ENCODE results near the gene SPATA6L.
A peak's percentile ranks its signal among the peaks of the same experiment; 100 is the strongest.

SPATA6L gene, protein sequence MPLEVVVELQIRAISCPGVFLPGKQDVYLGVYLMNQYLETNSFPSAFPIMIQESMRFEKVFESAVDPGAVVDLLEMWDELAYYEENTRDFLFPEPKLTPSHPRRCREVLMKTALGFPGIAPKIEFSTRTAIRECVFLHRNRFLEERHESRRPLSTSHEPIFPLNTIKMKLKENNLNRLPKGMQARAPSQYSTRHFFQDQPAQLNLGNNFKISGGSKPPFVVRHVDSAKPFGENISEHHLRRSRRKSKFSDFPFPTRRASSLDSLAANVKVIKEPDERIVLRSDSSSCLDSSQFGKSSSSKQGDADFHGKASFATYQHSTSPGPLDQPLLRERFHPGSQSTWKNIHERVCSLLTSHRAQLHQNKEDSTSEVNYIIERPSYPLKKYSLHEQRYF

DNA sequence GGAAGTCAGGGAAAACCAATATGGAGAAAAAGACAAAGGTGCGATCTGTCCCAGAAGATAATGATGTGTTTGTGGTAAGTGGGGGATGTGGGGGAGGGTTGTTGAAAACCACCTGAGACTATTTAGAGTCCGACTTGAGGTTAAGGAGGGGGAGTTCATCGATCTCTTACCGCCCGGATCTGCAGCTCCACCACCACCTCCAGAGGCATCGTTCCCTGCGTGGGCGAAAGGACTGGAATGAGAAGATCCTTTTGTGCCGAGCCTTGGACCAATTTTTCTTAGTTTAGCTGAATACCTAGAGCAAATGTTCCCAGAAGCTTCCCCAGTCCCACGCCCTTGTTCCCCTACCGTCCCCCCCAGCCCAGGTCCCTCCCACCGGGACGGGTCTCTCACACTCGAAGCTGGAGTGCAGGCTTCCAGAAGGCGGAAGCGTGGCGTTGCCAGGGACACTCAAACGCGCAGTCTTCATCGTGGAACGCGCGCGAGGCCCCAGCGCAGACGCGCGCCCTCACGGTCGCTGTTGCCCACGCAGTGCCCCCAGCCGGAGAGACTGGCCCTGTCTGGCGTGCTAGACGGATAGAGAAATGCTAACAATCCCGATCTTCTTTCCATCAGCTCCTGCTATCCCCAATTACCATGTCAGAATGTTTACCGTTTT is at the start of gene SPATA6L:
Gene SPATA6L (minus strand): TSS at position 439 of the 658 bp plus-strand sequence. CDS start 230 bp downstream, at position 209.
- Histone ChIP-seq H3K9me3 (ENCODE audit: control insufficient read depth, insufficient read depth, low read length) (no peaks in the 10 kb centered on the region), H3K9ac (ENCODE audit: low read depth, low read length) (peak within 1 kb of the TSS; percentile 64; the same call in 1 of the 2 replicates), H3K36me3 (ENCODE audit: insufficient read depth, low read length) (no peaks in the 10 kb centered on the region), H3K4me1 (ENCODE audit: insufficient read depth, low read length) (peaks cover 10% of the 10 kb centered on the region; the same call in 1 of the 2 replicates)

DNA sequence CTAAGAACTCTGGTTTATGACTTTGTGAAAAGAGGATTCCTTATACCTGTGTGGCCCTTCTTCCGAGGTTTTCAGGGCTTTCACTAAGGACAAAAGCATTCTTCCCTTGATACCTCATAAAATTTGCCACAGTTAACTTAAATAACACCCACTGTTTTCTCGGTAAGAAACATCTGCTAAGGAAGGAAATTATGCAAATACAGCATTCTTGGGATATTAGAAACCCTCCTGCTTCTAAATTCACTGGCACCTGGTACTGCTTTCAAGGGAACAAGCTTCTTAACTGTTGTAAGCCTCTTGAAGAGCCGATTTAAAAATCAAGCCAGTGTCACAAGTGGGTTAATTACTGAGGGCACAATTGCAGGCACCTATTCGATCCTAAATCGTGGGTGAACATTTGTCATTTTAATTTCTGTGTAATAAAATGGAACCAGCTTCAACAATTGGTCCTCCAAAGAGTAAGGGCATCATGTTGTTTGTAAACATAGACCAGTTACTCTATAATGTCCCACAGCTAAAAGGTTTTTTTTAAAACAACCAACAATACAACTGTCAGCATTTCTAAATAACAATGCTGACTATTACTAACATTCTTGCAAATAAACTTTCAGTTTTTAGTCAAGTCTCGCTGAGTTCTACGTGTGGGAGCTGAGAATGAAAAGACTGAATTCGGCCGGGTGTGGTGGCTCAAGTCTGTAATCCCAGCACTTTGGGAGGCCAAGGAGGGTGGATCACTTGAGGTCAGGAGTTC is 48.2 kb upstream of the SPATA6L start:
- Histone ChIP-seq H3K36me3 (ENCODE audit: insufficient read depth, low read length) (peaks cover 14% of the 10 kb centered on the region; the same call in 1 of the 2 replicates), H3K9me3 (ENCODE audit: control insufficient read depth, insufficient read depth, low read length) (no peaks in the 10 kb centered on the region), H3K4me1 (ENCODE audit: insufficient read depth, low read length) (no peaks in the 10 kb centered on the region), H3K9ac (ENCODE audit: low read depth, low read length) (no peak overlapping the region)

DNA sequence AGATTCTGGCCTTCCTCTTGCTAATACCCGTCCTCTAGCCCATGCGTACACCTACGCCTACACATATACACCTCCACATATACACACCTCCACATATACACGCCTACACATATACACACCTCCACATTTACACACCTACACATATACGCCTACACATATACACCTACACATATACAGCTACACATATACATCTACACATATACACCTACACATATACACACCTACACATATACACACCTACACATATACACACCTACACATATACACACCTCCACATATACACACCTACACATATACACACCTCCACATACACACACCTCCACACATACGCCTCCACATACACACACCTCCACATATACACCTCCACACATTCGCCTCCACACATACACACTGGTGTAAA is 47.6 kb upstream of the SPATA6L start:
- Histone ChIP-seq H3K36me3 (ENCODE audit: insufficient read depth, low read length) (peaks cover 14% of the 10 kb centered on the region; the same call in 1 of the 2 replicates), H3K9me3 (ENCODE audit: control insufficient read depth, insufficient read depth, low read length) (no peaks in the 10 kb centered on the region)

DNA sequence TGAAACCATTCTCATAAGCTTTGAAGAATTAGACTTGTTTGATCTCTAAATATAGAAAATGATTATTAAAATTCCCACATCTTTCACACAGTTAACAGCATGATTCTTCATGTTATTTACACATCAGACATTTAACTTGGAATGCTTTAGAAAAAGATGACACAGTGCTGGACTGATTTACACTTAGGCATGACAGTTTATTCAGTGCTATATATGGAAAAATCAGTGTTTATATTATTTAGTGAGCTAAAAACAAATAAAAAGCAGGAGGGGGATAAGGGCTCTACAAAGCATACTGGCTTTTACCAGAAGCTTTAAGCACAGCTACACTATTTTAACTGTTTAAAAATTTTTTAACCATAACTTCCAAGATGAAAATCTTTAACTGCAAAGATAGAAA is 43.1 kb upstream of the SPATA6L start:
- no peaks in the 10 kb centered on the region for H3K4me1 ChIP-seq (ENCODE audit: insufficient read depth, low read length)
- 0 out of 2 replicates have a peak, but pooled peaks cover 3% of the 10 kb centered on the region for H3K36me3 ChIP-seq (ENCODE audit: insufficient read depth, low read length)
- no peak overlapping the region for H3K9ac ChIP-seq (ENCODE audit: low read depth, low read length)
- H3K9me3 ChIP-seq (ENCODE audit: control insufficient read depth, insufficient read depth, low read length) = no peaks in the 10 kb centered on the region

More for the DNA sequence above, 47.6 kb upstream of the SPATA6L start:
- H3K4me1 ChIP-seq (ENCODE audit: insufficient read depth, low read length) = no peaks in the 10 kb centered on the region
- H3K9ac ChIP-seq (ENCODE audit: low read depth, low read length) = no peak overlapping the region

DNA sequence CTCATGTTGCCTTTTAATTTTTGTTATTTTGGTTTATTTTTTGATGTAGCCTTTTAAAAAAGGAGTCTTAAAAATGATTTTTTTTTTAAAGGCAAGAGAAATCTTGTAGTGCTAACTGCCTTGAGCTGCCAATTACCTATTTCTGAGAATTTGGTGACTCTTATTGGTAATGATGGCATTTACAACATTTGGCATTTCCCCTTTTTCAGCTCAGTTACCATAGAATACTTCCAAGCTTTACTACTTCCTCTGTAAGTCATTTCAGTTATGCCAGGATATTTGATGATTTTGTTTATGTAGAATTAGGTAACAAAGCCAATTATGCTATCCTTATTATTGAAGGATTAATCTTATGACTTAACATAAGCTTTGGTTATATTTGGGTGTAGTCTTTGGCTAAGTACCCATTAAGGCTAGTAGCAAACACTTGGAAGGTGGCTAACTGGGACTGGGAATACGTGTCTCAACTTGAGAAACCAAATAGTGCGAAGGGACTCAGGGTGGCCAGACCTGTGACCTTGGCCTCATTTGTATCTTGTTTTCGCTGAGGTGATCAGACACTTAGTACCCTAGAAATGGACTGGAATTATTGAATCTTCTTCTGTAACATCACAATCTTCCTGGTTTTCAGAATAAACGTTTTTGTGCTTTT is 40.8 kb upstream of the SPATA6L start:
- H3K36me3 ChIP-seq (ENCODE audit: insufficient read depth, low read length) = peaks cover 6% of the 10 kb centered on the region; the same call in 1 of the 2 replicates
- H3K9ac ChIP-seq (ENCODE audit: low read depth, low read length) = no peak overlapping the region

DNA sequence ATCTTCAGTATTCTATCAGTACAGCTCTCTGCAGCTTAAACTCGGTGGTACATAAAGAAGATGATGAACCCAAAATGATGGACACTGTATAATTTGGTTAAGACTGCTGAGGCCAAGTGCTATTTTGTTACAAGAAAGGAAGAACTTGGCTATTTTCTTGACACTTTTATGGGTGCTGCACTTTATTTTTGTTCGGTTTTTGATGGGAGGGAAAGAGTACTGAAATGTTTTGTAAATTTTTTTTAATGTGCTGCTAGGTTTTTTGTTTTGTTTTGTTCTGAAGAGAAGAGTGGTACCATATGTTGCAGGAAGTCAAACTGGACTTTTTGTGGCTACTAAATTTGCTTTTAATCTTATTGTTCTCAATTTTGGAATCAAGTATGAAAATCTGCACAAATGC is 39.7 kb upstream of the SPATA6L start:
- Histone ChIP-seq H3K9ac (ENCODE audit: low read depth, low read length) (no peak overlapping the region), H3K36me3 (ENCODE audit: insufficient read depth, low read length) (peaks cover 6% of the 10 kb centered on the region; the same call in 1 of the 2 replicates), H3K9me3 (ENCODE audit: control insufficient read depth, insufficient read depth, low read length) (no peaks in the 10 kb centered on the region), H3K4me1 (ENCODE audit: insufficient read depth, low read length) (no peaks in the 10 kb centered on the region)

More for the DNA sequence above, 40.8 kb upstream of the SPATA6L start:
- Histone ChIP-seq H3K9me3 (ENCODE audit: control insufficient read depth, insufficient read depth, low read length) (no peaks in the 10 kb centered on the region), H3K4me1 (ENCODE audit: insufficient read depth, low read length) (no peaks in the 10 kb centered on the region)

DNA sequence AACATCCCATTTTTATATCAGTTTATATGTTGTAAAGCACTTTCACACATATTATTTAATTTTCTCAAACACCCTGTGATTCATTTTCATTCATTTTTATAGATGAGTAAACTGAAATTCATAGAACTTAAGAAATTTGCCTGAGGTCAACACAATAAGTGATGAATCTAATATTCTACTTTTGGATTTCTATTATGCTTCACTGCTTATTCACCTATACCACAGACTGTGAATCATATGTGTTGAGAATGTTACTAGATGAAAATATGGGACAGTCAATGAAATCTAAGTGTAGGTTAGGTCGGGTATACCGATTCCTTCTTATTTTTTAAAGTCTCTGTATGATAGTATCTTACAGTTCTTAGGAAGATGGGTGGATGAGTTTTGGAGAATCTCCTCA is 37.8 kb upstream of the SPATA6L start:
- H3K9ac ChIP-seq (ENCODE audit: low read depth, low read length) = no peak overlapping the region
- no peaks in the 10 kb centered on the region for H3K4me1 ChIP-seq (ENCODE audit: insufficient read depth, low read length)
- H3K36me3 ChIP-seq (ENCODE audit: insufficient read depth, low read length) = peaks cover 3% of the 10 kb centered on the region; the same call in 1 of the 2 replicates
- no peaks in the 10 kb centered on the region for H3K9me3 ChIP-seq (ENCODE audit: control insufficient read depth, insufficient read depth, low read length)

DNA sequence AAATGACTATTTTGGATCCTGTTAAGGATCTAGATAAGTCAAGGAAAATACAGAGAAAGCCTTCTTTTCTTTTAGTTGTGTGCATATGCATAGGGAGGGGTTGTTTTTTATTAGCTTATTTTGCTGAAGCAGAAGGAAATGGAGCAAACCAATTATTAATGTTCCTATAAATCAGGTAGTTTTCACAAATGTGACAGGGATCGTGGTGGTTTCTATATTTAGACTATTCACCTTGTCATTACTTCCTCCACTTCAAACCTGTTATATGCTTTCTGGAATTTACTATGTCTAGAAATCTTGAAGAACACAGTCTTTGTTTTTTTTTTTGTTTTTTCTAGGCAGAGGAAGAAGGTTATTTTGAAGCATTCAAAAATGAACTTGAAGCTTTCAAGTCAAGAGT is 35.2 kb upstream of the SPATA6L start:
- H3K4me1 ChIP-seq (ENCODE audit: insufficient read depth, low read length) = no peaks in the 10 kb centered on the region
- H3K9ac ChIP-seq (ENCODE audit: low read depth, low read length) = no peak overlapping the region
- H3K9me3 ChIP-seq (ENCODE audit: control insufficient read depth, insufficient read depth, low read length) = no peaks in the 10 kb centered on the region
- H3K36me3 ChIP-seq (ENCODE audit: insufficient read depth, low read length) = peaks cover 3% of the 10 kb centered on the region; the same call in 1 of the 2 replicates

DNA sequence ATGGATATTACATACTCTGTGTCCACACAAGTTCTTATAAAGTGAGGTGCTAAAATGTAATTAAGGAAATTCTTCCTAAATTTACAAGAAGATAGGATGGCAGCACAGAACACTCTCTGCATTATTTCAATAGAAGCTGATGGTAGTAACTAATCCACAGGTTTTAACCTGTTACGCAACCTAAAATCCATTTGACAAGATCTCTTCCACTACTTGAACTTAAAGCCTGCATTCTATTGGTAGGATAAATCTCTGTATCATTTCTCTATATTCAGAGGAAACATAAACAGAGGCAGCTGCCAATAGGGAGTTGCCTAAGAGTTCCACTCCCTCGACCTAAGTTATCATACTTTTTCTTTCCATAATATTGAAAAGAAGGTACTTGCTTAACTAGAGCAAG is 34.7 kb upstream of the SPATA6L start:
- no peaks in the 10 kb centered on the region for H3K4me1 ChIP-seq (ENCODE audit: insufficient read depth, low read length)
- no peaks in the 10 kb centered on the region for H3K9me3 ChIP-seq (ENCODE audit: control insufficient read depth, insufficient read depth, low read length)
- peaks cover 3% of the 10 kb centered on the region; the same call in 1 of the 2 replicates for H3K36me3 ChIP-seq (ENCODE audit: insufficient read depth, low read length)
- H3K9ac ChIP-seq (ENCODE audit: low read depth, low read length) = no peak overlapping the region

DNA sequence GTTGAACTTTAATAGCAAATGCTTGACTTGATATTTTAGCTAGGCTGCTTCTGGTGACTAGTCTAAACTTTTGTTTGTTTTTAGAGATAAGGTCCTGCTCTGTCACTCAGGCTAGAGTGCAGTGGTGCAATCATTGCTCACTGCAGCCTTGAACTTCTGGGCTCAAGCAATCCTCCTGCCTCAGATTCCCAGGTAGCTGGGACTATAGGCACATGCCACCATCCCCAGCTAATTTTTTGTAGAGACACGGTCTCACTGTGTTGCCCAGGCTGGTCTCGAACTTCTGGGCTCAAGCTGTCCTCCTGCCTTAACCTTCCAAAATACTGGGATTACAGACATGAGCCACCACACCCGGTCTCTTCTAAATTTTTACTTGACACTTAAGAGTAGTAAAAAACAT is 33.8 kb upstream of the SPATA6L start:
- Histone ChIP-seq H3K9me3 (ENCODE audit: control insufficient read depth, insufficient read depth, low read length) (no peaks in the 10 kb centered on the region), H3K36me3 (ENCODE audit: insufficient read depth, low read length) (peaks cover 3% of the 10 kb centered on the region; the same call in 1 of the 2 replicates), H3K9ac (ENCODE audit: low read depth, low read length) (no peak overlapping the region), H3K4me1 (ENCODE audit: insufficient read depth, low read length) (no peaks in the 10 kb centered on the region)

DNA sequence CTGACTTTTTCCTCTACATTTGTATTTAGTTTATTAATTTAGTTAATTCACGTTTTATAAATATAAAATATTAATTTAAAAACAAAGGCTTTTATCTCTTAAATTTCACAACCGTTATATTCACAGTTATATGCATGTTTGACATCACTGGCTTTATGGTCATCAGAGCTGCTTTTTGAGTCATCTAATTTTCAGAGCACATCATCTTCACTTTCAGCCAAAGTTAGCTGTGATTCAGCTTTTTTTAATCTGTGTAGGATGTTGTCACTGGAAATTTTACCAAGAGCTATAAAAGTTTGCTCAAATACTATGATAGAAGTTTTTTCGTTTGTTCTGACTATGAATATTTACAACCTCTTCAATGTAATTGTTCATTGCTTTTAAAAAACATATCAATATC is 25.5 kb upstream of the SPATA6L start:
- H3K4me1 ChIP-seq (ENCODE audit: insufficient read depth, low read length) = no peaks in the 10 kb centered on the region
- no peaks in the 10 kb centered on the region for H3K36me3 ChIP-seq (ENCODE audit: insufficient read depth, low read length)
- no peaks in the 10 kb centered on the region; the same call in 1 of the 2 replicates for H3K9me3 ChIP-seq (ENCODE audit: control insufficient read depth, insufficient read depth, low read length)
- H3K9ac ChIP-seq (ENCODE audit: low read depth, low read length) = no peak overlapping the region

DNA sequence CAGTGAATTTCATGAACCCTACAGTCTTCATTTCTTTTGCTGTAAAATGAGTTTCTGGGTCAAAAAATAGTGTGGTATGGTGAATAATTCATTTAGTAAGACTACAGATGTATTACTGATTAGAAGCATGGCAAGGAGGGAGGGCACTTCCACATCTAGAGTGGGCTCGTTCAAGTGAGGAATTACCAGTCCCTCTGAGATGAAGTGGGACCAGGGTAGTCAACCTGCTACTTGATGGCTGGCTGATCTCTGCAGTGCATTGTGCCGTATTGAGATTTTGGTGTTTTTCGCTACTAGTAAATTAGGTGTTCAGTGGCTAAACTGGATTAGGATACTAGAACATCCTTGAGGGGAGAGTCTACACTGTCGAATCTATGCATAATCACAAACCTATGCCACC is 23.9 kb upstream of the SPATA6L start:
- H3K9me3 ChIP-seq (ENCODE audit: control insufficient read depth, insufficient read depth, low read length) = no peaks in the 10 kb centered on the region; the same call in 1 of the 2 replicates
- H3K9ac ChIP-seq (ENCODE audit: low read depth, low read length) = no peak overlapping the region
- H3K36me3 ChIP-seq (ENCODE audit: insufficient read depth, low read length) = no peaks in the 10 kb centered on the region
- H3K4me1 ChIP-seq (ENCODE audit: insufficient read depth, low read length) = no peaks in the 10 kb centered on the region

DNA sequence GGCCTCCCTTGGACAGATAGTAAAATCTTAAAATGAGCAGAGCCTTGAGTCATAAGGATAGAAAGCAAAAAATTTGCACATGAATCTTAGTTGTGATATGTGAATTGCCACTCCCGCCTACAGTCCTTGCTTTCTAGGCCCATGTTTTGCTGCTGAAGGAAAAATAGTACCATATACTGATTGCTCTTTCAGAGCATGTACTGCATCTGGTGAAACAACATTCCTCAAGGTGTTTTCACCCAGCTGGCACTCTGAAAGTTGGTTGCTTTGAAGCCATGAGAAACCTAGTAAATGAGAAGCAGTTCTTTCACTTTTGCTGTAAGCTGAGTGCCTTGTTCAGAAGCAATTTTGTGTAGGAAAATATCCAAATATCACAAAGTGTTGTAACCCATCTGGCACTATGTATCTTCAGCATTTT is 23.4 kb upstream of the SPATA6L start:
- Histone ChIP-seq H3K9ac (ENCODE audit: low read depth, low read length) (no peak overlapping the region), H3K9me3 (ENCODE audit: control insufficient read depth, insufficient read depth, low read length) (no peaks in the 10 kb centered on the region), H3K36me3 (ENCODE audit: insufficient read depth, low read length) (peaks cover 1% of the 10 kb centered on the region; the same call in 1 of the 2 replicates), H3K4me1 (ENCODE audit: insufficient read depth, low read length) (no peaks in the 10 kb centered on the region)

DNA sequence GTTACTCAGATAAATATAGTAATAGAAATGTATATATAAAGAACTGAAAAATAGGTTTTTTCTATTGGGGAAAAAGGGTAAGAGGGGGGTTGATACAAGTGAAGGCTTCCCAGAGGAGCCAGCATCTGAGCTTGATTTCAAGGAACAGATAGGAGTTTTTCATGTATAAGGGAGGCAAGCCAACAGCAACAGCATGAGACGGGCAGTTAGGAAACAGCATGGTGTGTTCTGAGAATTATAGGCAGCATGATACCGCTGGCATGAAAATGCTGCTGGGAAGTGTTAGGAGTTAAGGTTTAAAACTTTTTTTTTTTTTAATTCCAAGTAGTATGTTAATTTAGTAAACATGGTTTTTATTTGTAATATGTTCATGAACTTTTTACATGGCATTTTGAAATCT is 22.7 kb upstream of the SPATA6L start:
- H3K4me1 ChIP-seq (ENCODE audit: insufficient read depth, low read length) = no peaks in the 10 kb centered on the region
- no peak overlapping the region for H3K9ac ChIP-seq (ENCODE audit: low read depth, low read length)
- H3K36me3 ChIP-seq (ENCODE audit: insufficient read depth, low read length) = peaks cover 4% of the 10 kb centered on the region; the same call in 1 of the 2 replicates
- H3K9me3 ChIP-seq (ENCODE audit: control insufficient read depth, insufficient read depth, low read length) = no peaks in the 10 kb centered on the region
